ENCODE measurements around the gene PDLIM7.

DNA sequence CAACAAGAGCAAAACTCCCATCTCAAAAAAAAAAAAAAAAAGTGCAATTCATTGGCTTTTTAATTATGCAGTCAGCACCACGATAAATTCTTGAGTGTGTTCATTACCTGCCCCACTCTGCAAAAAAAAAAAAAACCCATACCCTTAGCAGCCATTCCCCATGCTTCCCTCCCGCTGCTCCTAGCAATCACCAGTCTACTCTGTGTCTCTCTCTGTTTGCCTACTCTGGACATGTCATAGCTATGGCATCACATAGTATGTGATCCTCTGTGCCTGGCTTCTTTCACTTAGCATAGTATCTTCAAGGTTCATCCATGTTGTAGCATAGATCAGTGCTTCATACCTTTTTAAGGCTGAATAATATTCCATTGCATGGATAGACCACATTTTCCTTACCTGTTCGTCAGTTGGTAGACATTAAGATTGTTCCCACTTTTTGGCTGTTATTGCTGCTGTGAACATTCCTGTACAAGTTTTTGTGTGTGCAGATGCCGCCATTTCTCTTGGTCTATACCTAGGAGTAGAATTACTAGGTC lies 57.8 kb downstream of the PDLIM7 start:
- TF ChIP-seq POLR2A (IDR thresholded peaks at IDR 0.05; ENCODE audit: low read depth): no peak
- TF ChIP-seq, protein P1, sequence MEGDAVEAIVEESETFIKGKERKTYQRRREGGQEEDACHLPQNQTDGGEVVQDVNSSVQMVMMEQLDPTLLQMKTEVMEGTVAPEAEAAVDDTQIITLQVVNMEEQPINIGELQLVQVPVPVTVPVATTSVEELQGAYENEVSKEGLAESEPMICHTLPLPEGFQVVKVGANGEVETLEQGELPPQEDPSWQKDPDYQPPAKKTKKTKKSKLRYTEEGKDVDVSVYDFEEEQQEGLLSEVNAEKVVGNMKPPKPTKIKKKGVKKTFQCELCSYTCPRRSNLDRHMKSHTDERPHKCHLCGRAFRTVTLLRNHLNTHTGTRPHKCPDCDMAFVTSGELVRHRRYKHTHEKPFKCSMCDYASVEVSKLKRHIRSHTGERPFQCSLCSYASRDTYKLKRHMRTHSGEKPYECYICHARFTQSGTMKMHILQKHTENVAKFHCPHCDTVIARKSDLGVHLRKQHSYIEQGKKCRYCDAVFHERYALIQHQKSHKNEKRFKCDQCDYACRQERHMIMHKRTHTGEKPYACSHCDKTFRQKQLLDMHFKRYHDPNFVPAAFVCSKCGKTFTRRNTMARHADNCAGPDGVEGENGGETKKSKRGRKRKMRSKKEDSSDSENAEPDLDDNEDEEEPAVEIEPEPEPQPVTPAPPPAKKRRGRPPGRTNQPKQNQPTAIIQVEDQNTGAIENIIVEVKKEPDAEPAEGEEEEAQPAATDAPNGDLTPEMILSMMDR (IDR thresholded peaks at IDR 0.05): no peak
